Measurements from ENCODE around the gene NUTM2B. TPM values are rescaled to one million over a fixed set of nuclear protein-coding genes. Genes with fewer than 3 reads are reported as not detected.
A peak's percentile ranks its signal among the peaks of the same experiment; 100 is the strongest.
"Not testable (repeated sequence)": the region's sequence is repeated elsewhere in the genome, so short reads cannot be mapped to it uniquely, and the experiment has no call there.

Gene NUTM2B
- total RNA-seq (1 to 10 TPM in 1 of 2 donors, under 1 TPM in 1; 0.42 to 1.2 TPM), polyA plus RNA-seq (1 to 10 TPM in 1 of 2 donors, not detected in 1; 1.0 TPM)
- long read RNA-seq, donor 1, partial matches to known transcripts = 0 of 1 reads
- long read RNA-seq, donor 1, other reads (novel, unspliced or antisense) = 1 of 1 reads
- long read RNA-seq, donor 2, partial matches to known transcripts = 0 of 1 reads
- long read RNA-seq, donor 2, other reads (novel, unspliced or antisense) = 1 of 1 reads

GRCh38 chr10:79702927-79703326, at the start of gene NUTM2B:
Gene NUTM2B (plus strand): TSS chr10:79703227. CDS start chr10:79703610, 383 bp downstream.
- H3K27me3 ChIP-seq (ENCODE audit: control insufficient read depth in 1 of 2, insufficient read depth in 2 of 2, low read length in 1 of 2); ATAC-seq (ENCODE audit: low FRiP score): not testable (repeated sequence)

DNA sequence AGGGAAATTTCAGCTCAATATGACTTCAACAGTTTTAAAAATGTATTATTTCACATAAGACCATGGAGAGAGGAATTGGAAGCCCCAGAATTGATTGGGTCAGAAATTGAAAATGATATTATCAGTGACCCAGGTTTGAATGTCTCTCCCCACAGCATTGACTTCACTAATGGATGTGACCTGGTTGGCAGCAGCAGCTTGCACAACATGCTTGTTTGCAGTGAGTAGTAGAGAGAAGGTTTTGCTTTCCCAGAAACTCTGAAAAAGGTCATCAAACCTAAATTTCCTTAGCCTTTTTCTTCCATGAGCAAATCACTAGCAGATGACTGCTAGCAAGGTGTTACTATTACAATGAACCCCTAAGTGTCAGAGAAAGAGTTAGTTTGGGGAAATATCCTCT, 39.7 kb upstream of the NUTM2B start:
- H3K9me3 ChIP-seq (ENCODE audit: control insufficient read depth, low read length); H3K27ac ChIP-seq (ENCODE audit: low read depth in 1 of 2, low read length in 2 of 2); H3K4me3 ChIP-seq (ENCODE audit: low read length in 2 of 2); H3K4me1 ChIP-seq (ENCODE audit: control insufficient read depth in 1 of 2, insufficient read depth in 2 of 2, low read length in 2 of 2); H3K36me3 ChIP-seq (ENCODE audit: control insufficient read depth in 1 of 2, insufficient read depth in 2 of 2, low read length in 1 of 2); H3K27me3 ChIP-seq (ENCODE audit: control insufficient read depth in 1 of 2, insufficient read depth in 2 of 2, low read length in 1 of 2); DNase-seq; intact Hi-C loops (cut with DNase I); ATAC-seq (ENCODE audit: low FRiP score): not testable (repeated sequence)

More at GRCh38 chr10:79702927-79703326, at the start of gene NUTM2B:
- H3K4me1 ChIP-seq (ENCODE audit: control insufficient read depth in 1 of 2, insufficient read depth in 2 of 2, low read length in 2 of 2); intact Hi-C loops (cut with DNase I); H3K36me3 ChIP-seq (ENCODE audit: control insufficient read depth in 1 of 2, insufficient read depth in 2 of 2, low read length in 1 of 2); H3K4me3 ChIP-seq (ENCODE audit: low read length in 2 of 2); DNase-seq; H3K27ac ChIP-seq (ENCODE audit: low read depth in 1 of 2, low read length in 2 of 2); H3K9me3 ChIP-seq (ENCODE audit: control insufficient read depth, low read length): not testable (repeated sequence)
- 73 to 80% methylated on average over 1 of the region's 3 CpGs for whole genome bisulfite sequencing, 2 donors

DNA sequence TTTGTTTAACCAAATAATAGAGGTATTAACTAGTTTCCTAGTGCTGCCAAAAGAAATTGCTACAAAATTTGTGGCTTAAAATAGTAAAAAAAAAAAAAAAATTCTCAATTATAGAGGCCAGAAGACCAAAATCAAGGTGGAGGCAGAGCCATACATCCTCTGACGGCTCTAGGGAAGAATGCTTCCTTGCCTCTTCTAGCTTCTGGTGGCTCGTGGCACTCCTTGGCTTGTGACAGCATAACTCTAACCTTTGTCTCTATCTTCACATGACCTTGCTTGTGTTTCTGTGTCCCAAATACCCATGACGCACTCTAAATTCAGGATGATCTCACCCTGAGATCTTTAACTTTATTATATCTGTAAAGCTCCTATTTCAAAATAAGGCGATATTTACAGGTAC, 38.3 kb upstream of the NUTM2B start:
- H3K27ac ChIP-seq (ENCODE audit: low read depth in 1 of 2, low read length in 2 of 2); intact Hi-C loops (cut with DNase I); H3K36me3 ChIP-seq (ENCODE audit: control insufficient read depth in 1 of 2, insufficient read depth in 2 of 2, low read length in 1 of 2); H3K4me3 ChIP-seq (ENCODE audit: low read length in 2 of 2); ATAC-seq (ENCODE audit: low FRiP score); H3K9me3 ChIP-seq (ENCODE audit: control insufficient read depth, low read length); DNase-seq; H3K4me1 ChIP-seq (ENCODE audit: control insufficient read depth in 1 of 2, insufficient read depth in 2 of 2, low read length in 2 of 2); H3K27me3 ChIP-seq (ENCODE audit: control insufficient read depth in 1 of 2, insufficient read depth in 2 of 2, low read length in 1 of 2): not testable (repeated sequence)
- 67 to 94% methylated on average over 4 of the region's 4 CpGs for WGBS, 2 donors

GRCh38 chr10:79669248-79669788, 33.7 kb upstream of the NUTM2B start:
- intact Hi-C loops (cut with DNase I); ATAC-seq (ENCODE audit: low FRiP score); H3K27ac ChIP-seq (ENCODE audit: low read depth in 1 of 2, low read length in 2 of 2); H3K36me3 ChIP-seq (ENCODE audit: control insufficient read depth in 1 of 2, insufficient read depth in 2 of 2, low read length in 1 of 2); H3K4me1 ChIP-seq (ENCODE audit: control insufficient read depth in 1 of 2, insufficient read depth in 2 of 2, low read length in 2 of 2); DNase-seq; H3K27me3 ChIP-seq (ENCODE audit: control insufficient read depth in 1 of 2, insufficient read depth in 2 of 2, low read length in 1 of 2); H3K9me3 ChIP-seq (ENCODE audit: control insufficient read depth, low read length); H3K4me3 ChIP-seq (ENCODE audit: low read length in 2 of 2): not testable (repeated sequence)
- WGBS, 2 donors = 29 to 46% methylated on average over 1 of the region's 1 CpG

DNA sequence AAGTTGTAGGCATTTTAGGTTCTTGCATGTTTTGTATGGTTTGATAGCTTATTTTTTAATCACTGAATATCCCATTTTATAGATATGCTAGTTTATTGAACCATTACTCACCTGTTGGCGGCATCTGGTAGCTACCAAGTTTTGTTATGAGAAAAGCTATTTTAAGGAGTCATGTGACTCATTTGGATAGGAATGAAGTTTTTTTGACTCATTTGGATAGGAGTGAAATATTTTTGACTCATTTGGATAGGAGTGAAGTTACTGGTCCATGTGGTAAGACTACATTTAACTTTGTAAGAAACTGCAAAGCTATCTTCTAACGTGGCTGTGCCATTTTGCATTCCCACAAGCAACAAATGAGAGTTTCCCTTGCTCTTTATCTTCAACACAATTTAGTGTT, 28.1 kb upstream of the NUTM2B start:
- WGBS, 2 donors = 61 to 70% methylated on average over 2 of the region's 2 CpGs
- H3K36me3 ChIP-seq (ENCODE audit: control insufficient read depth in 1 of 2, insufficient read depth in 2 of 2, low read length in 1 of 2); H3K27me3 ChIP-seq (ENCODE audit: control insufficient read depth in 1 of 2, insufficient read depth in 2 of 2, low read length in 1 of 2); H3K9me3 ChIP-seq (ENCODE audit: control insufficient read depth, low read length); H3K4me3 ChIP-seq (ENCODE audit: low read length in 2 of 2); DNase-seq; ATAC-seq (ENCODE audit: low FRiP score); H3K4me1 ChIP-seq (ENCODE audit: control insufficient read depth in 1 of 2, insufficient read depth in 2 of 2, low read length in 2 of 2); intact Hi-C loops (cut with DNase I); H3K27ac ChIP-seq (ENCODE audit: low read depth in 1 of 2, low read length in 2 of 2): not testable (repeated sequence)

GRCh38 chr10:79683026-79683883, 19.8 kb upstream of the NUTM2B start:
- H3K4me3 ChIP-seq (ENCODE audit: low read length in 2 of 2); H3K36me3 ChIP-seq (ENCODE audit: control insufficient read depth in 1 of 2, insufficient read depth in 2 of 2, low read length in 1 of 2); H3K4me1 ChIP-seq (ENCODE audit: control insufficient read depth in 1 of 2, insufficient read depth in 2 of 2, low read length in 2 of 2); H3K27ac ChIP-seq (ENCODE audit: low read depth in 1 of 2, low read length in 2 of 2); DNase-seq; intact Hi-C loops (cut with DNase I); H3K27me3 ChIP-seq (ENCODE audit: control insufficient read depth in 1 of 2, insufficient read depth in 2 of 2, low read length in 1 of 2); H3K9me3 ChIP-seq (ENCODE audit: control insufficient read depth, low read length): not testable (repeated sequence)
- peak; percentile 48 for ATAC-seq (ENCODE audit: low FRiP score)
- WGBS, 2 donors = 80 to 88% methylated on average over 18 to 20 of the region's 20 CpGs

DNA sequence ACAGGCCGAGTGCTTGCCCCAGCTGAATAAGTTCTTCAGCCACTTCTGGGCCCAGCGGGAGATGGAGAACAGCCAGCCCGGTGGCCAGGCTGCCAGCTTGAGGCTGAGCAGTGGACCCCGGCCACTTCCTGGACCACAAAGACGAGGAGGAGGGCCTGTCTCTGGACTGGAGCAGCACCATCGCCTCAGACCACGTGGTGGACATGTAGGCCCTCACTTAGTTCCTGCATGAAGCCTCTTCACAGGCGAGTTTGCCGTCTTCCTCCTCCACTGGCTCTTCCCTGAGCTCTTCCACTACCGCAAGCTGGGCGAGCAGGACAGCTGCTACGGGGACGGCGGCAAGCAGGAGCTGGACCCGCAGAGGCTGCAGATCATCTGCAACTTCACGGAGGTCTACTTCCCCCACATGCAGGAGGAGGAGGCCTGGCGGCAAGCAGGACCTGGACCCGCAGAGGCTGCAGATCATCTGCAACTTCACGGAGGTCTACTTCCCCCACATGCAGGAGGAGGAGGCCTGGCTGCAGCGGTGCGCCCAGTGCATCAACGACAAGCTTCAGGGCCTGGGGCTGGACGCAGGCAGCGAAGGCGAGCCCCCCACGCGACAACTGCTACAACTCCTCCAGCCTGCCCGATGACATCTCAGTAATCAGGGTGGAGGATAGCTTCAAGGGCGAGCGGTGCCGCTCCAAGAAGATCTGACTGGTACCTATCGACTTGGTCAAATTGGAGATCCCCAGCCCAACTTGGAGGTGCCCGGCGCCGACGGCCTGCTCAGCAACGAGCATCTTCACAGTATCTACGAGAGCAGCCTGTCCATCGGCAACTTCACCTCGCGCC, 18.9 kb upstream of the NUTM2B start:
- H3K27me3 ChIP-seq (ENCODE audit: control insufficient read depth in 1 of 2, insufficient read depth in 2 of 2, low read length in 1 of 2); H3K4me3 ChIP-seq (ENCODE audit: low read length in 2 of 2); H3K27ac ChIP-seq (ENCODE audit: low read depth in 1 of 2, low read length in 2 of 2); H3K4me1 ChIP-seq (ENCODE audit: control insufficient read depth in 1 of 2, insufficient read depth in 2 of 2, low read length in 2 of 2); ATAC-seq (ENCODE audit: low FRiP score); intact Hi-C loops (cut with DNase I); H3K9me3 ChIP-seq (ENCODE audit: control insufficient read depth, low read length); DNase-seq; H3K36me3 ChIP-seq (ENCODE audit: control insufficient read depth in 1 of 2, insufficient read depth in 2 of 2, low read length in 1 of 2): not testable (repeated sequence)
- WGBS, 2 donors = 88 to 96% methylated on average over 38 to 41 of the region's 41 CpGs

GRCh38 chr10:79685044-79685685, 17.9 kb upstream of the NUTM2B start:
- H3K27ac ChIP-seq (ENCODE audit: low read depth in 1 of 2, low read length in 2 of 2); H3K4me3 ChIP-seq (ENCODE audit: low read length in 2 of 2); intact Hi-C loops (cut with DNase I); H3K9me3 ChIP-seq (ENCODE audit: control insufficient read depth, low read length); H3K36me3 ChIP-seq (ENCODE audit: control insufficient read depth in 1 of 2, insufficient read depth in 2 of 2, low read length in 1 of 2); ATAC-seq (ENCODE audit: low FRiP score); H3K27me3 ChIP-seq (ENCODE audit: control insufficient read depth in 1 of 2, insufficient read depth in 2 of 2, low read length in 1 of 2); H3K4me1 ChIP-seq (ENCODE audit: control insufficient read depth in 1 of 2, insufficient read depth in 2 of 2, low read length in 2 of 2): not testable (repeated sequence)
- 84 to 85% methylated on average over 21 of the region's 21 CpGs for WGBS, 2 donors
- peak in 1 of 2 donors; percentile 50 for DNase-seq
